Dedifferentiated amniotic fluid mesenchymal stem cell (primary cell): ENCODE results near the gene BICDL2.
A peak's percentile ranks its signal among the peaks of the same experiment; 100 is the strongest.

ENCODE experiments used
- DNase-seq: peaks from one replicate; pipeline ENCODE4 v3.0.0-alpha.2; 2016; ENCODE audit errors: extremely low spot score

BICDL2 gene

DNA sequence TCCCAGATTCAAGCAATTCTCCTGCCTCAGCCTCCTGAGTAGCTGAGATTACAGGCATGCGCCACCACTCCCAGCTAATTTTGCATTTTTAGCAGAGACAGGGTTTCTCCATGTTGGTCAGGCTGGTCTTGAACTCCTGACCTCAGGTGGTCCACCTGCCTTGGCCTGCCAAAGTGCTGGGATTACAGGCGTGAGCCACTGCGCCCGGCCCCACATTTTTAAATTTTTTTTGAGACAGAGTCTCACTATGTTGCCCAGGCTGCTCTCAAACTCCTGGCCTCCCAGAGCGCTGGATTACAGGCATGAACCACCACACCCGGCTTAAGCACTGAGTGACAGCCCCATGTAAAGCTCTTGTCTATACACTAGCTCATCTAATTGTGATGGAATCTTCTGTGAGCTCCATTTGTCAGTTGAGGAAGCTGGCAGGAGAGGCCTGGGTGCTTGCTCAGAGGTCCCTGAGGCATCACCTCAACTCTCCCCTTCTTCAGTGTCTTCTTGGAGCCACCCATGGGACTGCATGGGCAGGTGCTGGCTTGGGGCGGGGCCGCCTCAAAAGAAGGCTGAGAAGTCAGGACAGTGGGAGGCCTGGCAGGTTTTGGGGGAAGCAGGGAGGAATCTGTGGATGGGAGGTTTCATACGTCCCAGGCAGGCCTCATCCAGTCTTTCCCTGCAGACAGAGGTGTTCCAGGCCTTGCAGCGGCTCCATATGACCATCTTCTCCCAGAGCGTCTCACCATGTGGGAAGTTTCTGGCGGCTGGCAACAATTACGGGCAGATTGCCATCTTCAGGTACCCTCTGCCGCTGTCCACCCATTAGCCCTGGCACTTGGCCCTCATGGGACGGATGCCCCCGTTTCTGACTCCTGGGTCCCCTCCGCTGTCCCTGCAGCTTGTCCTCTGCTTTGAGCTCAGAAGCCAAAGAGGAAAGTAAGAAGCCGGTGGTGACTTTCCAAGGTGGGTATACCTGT lies 11.4 kb downstream of the BICDL2 start:
- DNase-seq = no peak

GRCh38 chr16:3023669-3024478 lies 12.9 kb downstream of the BICDL2 start, which contains the start of the genes HCFC1R1 and THOC6:
HCFC1R1 (minus strand) TSS chr16:3023942; CDS start chr16:3023941, 1 bp downstream.
THOC6 (plus strand) TSS chr16:3024035; CDS start chr16:3024327, 292 bp downstream.
- DNase-seq = peak; percentile 97

DNA sequence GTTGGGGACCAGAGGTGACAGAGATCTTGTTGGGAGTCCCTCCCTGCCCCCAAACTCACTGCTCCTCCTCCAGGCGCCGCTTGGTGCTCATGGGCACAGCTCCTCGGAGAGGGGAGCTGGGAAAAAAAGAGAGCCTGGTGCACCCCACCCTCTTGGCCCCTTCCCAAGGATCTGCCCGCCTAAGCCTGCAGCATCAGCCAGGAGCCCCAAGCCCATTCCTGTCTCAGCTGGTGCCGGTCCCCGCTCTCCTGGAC lies 13.4 kb downstream of the BICDL2 start:
- peak; percentile 61 for DNase-seq

DNA sequence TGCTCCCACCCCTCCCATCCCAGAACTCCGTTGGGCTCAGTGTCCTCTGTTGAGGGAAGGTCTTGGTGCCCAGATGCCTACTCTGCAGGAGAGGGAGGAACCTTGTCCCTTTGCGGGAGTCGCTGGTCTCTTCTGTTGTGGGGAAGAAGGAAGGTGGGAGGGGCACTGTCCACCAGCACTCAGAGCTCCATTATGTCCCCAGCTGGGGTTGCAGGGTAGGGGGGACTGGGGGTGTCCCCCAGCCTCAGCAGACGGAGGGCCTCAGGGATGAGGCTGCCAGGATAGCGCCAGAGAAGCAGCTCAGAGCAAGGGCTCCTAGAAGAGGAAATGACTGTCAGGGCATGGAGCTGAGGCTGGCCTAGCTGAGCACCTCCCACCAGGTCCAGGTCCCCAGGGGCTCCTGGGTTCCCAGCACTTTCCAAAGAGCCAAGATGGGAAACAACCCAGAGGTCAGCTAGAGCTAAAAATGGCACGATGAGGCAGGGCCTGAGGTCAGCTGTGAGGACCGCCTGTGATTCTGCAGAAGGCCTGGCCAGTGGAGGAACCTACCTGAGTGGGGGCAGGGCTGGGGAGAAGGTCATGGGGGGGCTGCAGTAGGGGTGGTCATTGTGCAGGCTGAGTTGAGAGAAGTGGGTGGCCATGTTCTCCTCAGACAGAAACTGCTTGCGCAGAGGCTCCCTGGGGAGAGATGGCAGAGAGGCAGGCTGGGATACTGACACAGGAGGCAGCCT lies 13.9 kb downstream of the BICDL2 start:
- DNase-seq = no peak

DNA sequence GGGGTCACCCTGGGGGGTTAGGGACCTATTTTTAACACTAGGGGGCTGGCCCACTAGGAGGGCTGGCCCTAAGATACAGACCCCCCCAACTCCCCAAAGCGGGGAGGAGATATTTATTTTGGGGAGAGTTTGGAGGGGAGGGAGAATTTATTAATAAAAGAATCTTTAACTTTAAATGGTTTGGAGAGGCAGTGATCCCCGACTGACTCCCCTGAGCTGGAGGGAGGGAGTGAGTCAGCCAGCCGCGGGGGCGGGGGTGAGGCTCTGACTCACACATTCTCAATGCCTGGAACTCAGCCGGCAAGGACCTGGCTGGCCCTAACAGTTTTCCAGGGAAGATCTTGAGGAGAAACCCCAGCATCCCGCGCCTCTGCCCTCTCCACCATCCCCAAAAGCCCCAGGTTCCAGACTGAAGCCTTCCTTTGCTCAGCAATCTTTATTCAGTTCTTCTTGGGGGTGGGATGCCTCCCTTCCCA lies 14.5 kb downstream of the BICDL2 start:
- DNase-seq = peak; percentile 95

GRCh38 chr16:3021449-3022207 lies 15.1 kb downstream of the BICDL2 start:
- peak; percentile 72 for DNase-seq

GRCh38 chr16:3020604-3021448 lies 15.9 kb downstream of the BICDL2 start:
- DNase-seq = peak; percentile 71

DNA sequence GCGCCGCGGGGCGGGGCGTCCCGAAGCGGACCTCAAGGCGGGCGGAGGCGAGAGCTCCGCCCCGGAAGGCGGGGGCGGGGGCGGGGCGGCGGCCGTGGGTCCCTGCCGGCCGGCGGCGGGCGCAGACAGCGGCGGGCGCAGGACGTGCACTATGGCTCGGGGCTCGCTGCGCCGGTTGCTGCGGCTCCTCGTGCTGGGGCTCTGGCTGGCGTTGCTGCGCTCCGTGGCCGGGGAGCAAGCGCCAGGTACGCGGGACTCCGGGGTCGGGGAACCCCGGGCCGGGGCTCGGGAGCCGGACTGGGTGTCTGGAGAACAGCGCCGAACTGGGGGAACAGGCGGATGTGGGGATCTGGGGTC lies 16.5 kb downstream of the BICDL2 start, which contains the start of gene TNFRSF12A:
TNFRSF12A (plus strand) TSS at position 122 of the 357 bp plus-strand sequence; CDS start at position 152, 30 bp downstream.
- peak; percentile 60 for DNase-seq

DNA sequence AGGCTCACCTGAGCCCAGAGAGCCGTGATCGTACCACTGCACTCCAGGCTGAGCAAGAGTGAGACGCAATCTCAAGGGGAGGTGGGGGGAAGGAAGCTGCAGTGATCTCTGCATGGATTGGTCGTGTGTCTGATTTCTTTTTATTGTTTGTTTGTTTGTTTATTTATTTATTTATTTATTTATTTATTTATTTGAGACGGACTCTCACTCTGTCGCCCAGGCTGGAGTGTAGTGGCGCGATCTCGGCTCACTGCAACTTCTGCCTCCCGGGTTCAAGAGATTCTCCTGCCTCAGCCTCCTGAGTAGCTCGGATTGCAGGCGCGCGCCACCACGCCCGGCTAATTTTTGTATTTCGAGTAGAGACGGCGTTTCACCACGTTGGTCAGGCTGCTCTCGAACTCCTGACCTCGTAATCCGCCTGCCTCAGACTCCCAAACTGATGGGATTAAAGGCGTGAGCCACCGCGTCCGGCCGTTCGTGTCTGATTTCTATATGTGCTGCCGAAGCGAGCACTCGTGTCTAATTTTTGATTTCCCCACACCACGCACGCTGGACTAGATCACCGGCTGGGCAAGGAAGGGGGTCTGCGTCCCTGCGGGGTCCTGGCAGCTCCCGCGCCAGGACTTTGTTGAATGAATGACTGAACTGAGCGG lies 17.0 kb downstream of the BICDL2 start:
- no peak for DNase-seq

DNA sequence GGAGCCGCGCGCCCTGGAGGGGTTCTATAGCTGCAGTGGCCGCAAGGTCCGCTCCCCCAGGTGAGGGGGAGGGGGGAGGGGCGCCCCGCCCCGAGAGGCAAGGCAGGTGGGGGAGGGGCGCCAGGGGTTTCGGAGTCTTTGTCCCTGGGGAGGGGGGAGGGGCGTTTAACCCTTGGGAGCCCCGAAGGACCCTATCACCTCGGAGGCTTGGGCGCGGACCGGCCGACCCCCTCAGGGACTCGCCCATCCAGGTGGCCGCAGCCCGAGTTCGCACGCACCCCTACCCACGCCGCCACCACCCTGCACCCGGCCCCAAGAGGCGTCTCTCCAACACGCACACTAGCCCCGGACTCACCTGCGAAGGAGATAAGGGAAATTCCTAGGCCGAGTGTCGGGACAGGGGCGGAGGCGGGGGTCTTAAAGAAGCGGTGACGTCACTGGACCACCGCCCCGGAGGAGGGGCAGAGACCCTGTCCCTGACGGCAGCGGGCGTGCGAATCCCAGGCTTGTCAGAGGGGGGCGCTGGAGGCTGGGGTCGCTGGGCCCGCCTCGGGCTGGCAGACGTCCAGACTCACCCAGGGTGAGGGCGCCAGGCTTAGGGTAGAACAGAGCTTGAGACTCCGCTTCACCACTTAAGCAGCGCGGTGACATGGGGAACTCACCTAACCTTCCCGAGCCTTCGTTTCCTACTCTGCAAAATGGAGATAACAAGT lies 18.8 kb downstream of the BICDL2 start, which contains the start of gene CLDN6:
CLDN6 (minus strand) TSS at position 390 of the 713 bp plus-strand sequence. CDS start 2,162 bp downstream, outside the sequence.
- no peak for DNase-seq

GRCh38 chr16:3017344-3017743 lies 19.4 kb downstream of the BICDL2 start:
- no peak for DNase-seq

DNA sequence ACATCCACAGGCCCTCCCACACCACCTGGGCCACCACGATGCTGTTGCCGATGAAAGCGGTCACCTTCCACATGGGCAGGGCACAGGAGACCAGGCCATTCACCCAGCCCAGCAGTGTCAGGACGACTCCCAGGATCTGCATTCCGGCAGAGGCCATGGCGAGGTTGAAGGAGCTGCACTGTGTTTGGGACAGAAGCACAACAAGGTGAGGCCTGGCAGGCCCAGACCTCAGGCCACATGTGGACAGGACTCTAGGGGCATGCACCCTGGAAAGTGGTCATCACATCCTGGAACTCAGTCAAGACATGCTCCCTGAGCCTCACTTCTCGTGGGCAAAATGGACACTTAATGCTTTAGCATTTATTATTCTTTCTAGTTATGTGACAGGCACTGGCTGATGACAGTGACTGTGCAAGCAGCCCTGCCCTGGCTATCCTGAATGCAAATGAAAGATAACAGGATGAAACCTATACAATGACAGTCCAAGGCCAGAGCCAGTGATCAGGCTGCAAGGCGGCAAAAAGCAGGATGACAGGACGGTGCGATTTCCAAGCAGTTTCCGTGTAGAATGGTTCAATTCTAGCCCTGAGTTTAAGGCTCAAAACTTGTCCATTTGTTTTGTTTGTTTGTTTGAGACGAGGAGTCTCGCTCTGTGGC lies 20.8 kb downstream of the BICDL2 start:
- DNase-seq = no peak

- no peak for DNase-seq
Measured at GRCh38 chr16:3014971-3015370, 21.8 kb downstream of the BICDL2 start.

DNA sequence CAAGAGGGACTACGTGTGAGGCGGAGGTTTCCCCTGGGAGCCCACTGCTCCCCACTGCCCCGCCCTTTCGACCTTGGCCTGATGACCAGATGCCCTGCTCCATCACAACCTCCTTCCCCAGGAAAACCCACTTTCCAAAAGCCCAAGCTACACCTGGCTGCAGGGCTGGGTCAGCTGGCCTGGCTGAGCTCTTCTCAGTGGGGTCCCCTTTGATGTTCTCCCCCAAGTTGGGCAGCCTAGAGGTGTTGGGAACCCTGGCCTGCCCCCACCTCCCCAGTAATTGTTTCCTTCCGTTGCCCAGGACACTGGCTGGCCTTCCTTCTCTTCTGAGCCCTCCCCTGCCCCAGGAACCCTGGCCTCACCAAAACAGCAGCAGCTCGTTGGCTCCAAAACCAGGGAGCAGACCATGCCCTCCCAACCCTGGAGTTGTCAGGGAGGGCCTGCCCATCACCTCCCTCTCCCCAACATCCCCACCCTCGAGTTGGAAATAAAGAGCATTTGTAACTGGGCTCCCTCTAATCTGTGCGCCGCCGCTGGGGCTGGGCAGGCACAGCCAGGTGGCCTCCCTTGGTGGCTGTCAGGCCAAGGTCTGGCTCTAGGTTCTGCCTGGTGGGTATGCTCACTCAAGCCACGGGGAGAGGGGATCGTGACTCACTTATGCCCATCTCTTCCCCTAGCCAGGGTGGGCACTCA lies 22.6 kb downstream of the BICDL2 start:
- DNase-seq = no peak

- DNase-seq = no peak
Measured at GRCh38 chr16:3013491-3013951, 23.2 kb downstream of the BICDL2 start.

DNA sequence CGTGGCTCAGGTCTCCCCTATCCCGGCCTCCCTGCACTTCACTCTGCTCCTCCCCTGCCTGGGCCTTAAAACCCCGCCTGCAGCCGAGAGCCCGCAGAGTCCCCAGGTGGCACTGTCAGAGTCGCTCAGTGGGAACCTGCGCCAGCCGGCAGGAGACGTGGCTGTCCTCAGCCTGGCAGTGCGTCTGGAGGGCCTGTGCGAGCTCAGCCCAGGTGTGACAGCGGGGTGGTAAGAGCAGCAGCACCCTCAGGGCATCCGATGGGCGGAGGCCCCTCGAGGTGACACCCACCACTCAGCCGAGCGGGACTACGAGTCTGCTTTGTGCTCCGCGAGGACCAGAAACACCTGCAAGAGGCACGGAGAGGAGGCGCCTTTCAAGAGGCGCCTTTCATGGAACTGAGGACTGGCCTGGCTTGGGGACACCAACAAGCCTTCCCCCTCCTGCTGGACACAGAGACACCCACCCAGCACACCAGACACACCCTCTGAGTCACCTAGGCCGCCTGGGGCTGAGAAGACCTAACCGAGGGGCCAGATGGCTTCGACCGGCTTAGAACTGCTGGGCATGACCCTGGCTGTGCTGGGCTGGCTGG lies 23.8 kb downstream of the BICDL2 start, which contains the start of gene CLDN9:
CLDN9 (plus strand) TSS at position 96 of the 593 bp plus-strand sequence; CDS start at position 536, 440 bp downstream.
- DNase-seq = no peak

DNA sequence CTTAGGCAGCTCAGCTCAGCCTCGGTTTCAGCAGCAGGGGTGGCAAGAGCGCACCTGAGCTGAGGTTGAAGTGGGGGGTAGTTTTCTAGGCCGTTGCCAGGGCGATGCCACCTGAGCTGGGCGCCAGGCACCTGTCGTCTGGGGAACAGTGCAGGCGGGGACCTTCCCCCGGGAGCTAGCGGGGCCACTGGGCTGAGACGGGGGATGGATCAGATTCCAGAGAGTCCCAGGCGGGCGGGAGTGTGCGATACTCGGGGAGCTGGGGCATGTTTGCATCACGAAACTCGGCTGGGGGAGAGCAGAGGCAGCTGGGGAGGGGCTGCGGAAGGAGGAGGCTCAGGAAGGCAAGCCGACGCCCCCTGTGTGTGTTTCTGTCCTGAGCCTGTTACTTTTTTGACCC lies 24.5 kb downstream of the BICDL2 start:
- no peak for DNase-seq
